Cardiac muscle cell (in vitro differentiated cells and primary cell): ENCODE results near the gene TMEM116. TPM values are rescaled to one million over a fixed set of nuclear protein-coding genes. Genes with fewer than 3 reads are reported as not detected.
"Not testable (repeated sequence)": the region's sequence is repeated elsewhere in the genome, so short reads cannot be mapped to it uniquely, and the experiment has no call there.

Experiments used
- DNase-seq, 2 donors: peaks; one replicate each; pipeline versions ENCODE4 v3.0.0 to v3.0.0-alpha.2; 2010 to 2017; ENCODE audit warnings: low read depth in 1 of 2, low spot score in 1 of 2
- H3K27ac ChIP-seq: fragments of 200-600 bp; sonication (generic); 2 replicates; pipeline ENCODE4 v1.5.1; 2016
- H3K27me3 ChIP-seq: fragments of 200-600 bp; sonication (generic); 2 replicates; pipeline ENCODE4 v1.6.0; 2016; ENCODE audit warnings: control low read depth
- H3K36me3 ChIP-seq: fragments of 200-600 bp; sonication (generic); 2 replicates; pipeline ENCODE4 v1.5.1; 2016; ENCODE audit warnings: control low read depth
- H3K4me1 ChIP-seq: fragments of 200-600 bp; sonication (generic); 2 replicates; pipeline ENCODE4 v1.8.1; 2017; ENCODE audit warnings: low read depth, mild to moderate bottlenecking, mixed run types
- H3K4me3 ChIP-seq: fragments of 200-600 bp; sonication (generic); 2 replicates; pipeline ENCODE4 v1.5.1; 2016; ENCODE audit warnings: mild to moderate bottlenecking
- H3K9me3 ChIP-seq: fragments of 200-600 bp; sonication (generic); 2 replicates; pipeline ENCODE4 v1.5.1; 2017; ENCODE audit warnings: low read depth, mild to moderate bottlenecking, control low read depth
- CTCF ChIP-seq: IDR thresholded peaks from 2 replicates; pipeline ENCODE4 v1.5.1; 2012; ENCODE audit warnings: low read depth, mild to moderate bottlenecking, low read length
- polyA plus RNA-seq: library from polyadenylated mRNA; unstranded; fragments of >200 nt; fragmentation: Nextera tagmentation; extraction: Ambion mirVana; gene quantifications from 2 replicates; pipeline ENCODE4 v1.2.1, GENCODE V29; 2016
- total RNA-seq: library from RNA; depleted of rRNA; stranded (reverse); fragments of >200 nt; gene quantifications from 2 replicates; pipeline ENCODE4 v1.2.3, GENCODE V29; 2016

TMEM116 gene
- total and polyA plus RNA-seq, 2 experiments from 2014 or later: 12.9 to 30.4 TPM

- Histone ChIP-seq H3K27ac (no peak overlapping the region), H3K9me3 (no peaks in the 10 kb centered on the region), H3K4me1 (peaks cover 5% of the 10 kb centered on the region), H3K36me3 (no peaks in the 10 kb centered on the region), H3K4me3 (no peak overlapping the region), H3K27me3 (no peaks in the 10 kb centered on the region)
- no peak for DNase-seq
- TF ChIP-seq CTCF: no peak
Observed at GRCh38 chr12:111998015-111998414, 14.9 kb downstream of the TMEM116 start.

GRCh38 chr12:111997300-111997699 lies 15.7 kb downstream of the TMEM116 start:
- Histone ChIP-seq H3K4me3 (no peak overlapping the region), H3K9me3 (no peaks in the 10 kb centered on the region), H3K27me3 (no peaks in the 10 kb centered on the region), H3K36me3 (no peaks in the 10 kb centered on the region), H3K27ac (no peak overlapping the region), H3K4me1 (peaks cover 5% of the 10 kb centered on the region)
- TF ChIP-seq CTCF: no peak
- DNase-seq: no peak

GRCh38 chr12:111995782-111996480 lies 17.0 kb downstream of the TMEM116 start:
- no peaks in the 10 kb centered on the region for H3K27me3 ChIP-seq
- DNase-seq: no peak
- no peak for TF ChIP-seq CTCF
- H3K4me3 ChIP-seq: no peak overlapping the region
- H3K4me1 ChIP-seq: peaks cover 5% of the 10 kb centered on the region
- H3K36me3 ChIP-seq: no peaks in the 10 kb centered on the region
- no peaks in the 10 kb centered on the region for H3K9me3 ChIP-seq
- no peak overlapping the region for H3K27ac ChIP-seq

- not testable (repeated sequence) for H3K27me3 ChIP-seq, H3K36me3 ChIP-seq, H3K4me1 ChIP-seq, H3K4me3 ChIP-seq, H3K9me3 ChIP-seq
- peak overlapping the region; percentile 15 for H3K27ac ChIP-seq
- peak in 1 of 2 donors; percentile 34 for DNase-seq
Observed at GRCh38 chr12:111994211-111995111, 18.5 kb downstream of the TMEM116 start.

GRCh38 chr12:111993292-111994150 lies 19.4 kb downstream of the TMEM116 start:
- peaks cover 4% of the 10 kb centered on the region for H3K36me3 ChIP-seq
- H3K27ac ChIP-seq: no peak overlapping the region
- no peaks in the 10 kb centered on the region for H3K27me3 ChIP-seq
- no peak for TF ChIP-seq CTCF
- DNase-seq: no peak
- H3K4me1 ChIP-seq: peaks cover 12% of the 10 kb centered on the region
- H3K4me3 ChIP-seq: no peak overlapping the region
- no peaks in the 10 kb centered on the region for H3K9me3 ChIP-seq
